Measurements from ENCODE around the gene RNF169.

Gene RNF169

GRCh38 chr11:74707602-74708510 lies 40.8 kb upstream of the RNF169 start:
- no peaks in the 10 kb centered on the region for H3K36me3 ChIP-seq (ENCODE audit: insufficient read depth, low read length)
- no peak overlapping the region for H3K4me2 ChIP-seq (ENCODE audit: insufficient read depth, low read length)
- no peaks in the 10 kb centered on the region for H3K27me3 ChIP-seq (ENCODE audit: insufficient read depth, low read length, poor library complexity)
- ATAC-seq (ENCODE audit: insufficient read depth, low read depth) (no peak), DNase-seq (no peak)
- no peak for TF ChIP-seq EZH2 (IDR thresholded peaks at IDR 0.05; ENCODE audit: borderline replicate concordance, low read depth, low read length, severe bottlenecking)
- no peak for TF ChIP-seq CTCF (IDR thresholded peaks at IDR 0.05; ENCODE audit: borderline replicate concordance, extremely low read depth, low read length, poor library complexity, severe bottlenecking)
- H3K4me3 ChIP-seq (ENCODE audit: low read depth in 1 of 2, low read length in 2 of 2): no peak overlapping the region
- H3K27ac ChIP-seq (ENCODE audit: low read length): no peak overlapping the region
- no peaks in the 10 kb centered on the region for H3K9me3 ChIP-seq (ENCODE audit: insufficient read depth, low read length, severe bottlenecking)
- no peaks in the 10 kb centered on the region for H3K79me2 ChIP-seq (ENCODE audit: insufficient read depth, low read length)
- no peaks in the 10 kb centered on the region for H4K20me1 ChIP-seq (ENCODE audit: insufficient read depth, low read length)
- no peak overlapping the region for H3K9ac ChIP-seq (ENCODE audit: low read depth, low read length)
- H2AFZ ChIP-seq (ENCODE audit: low read depth, low read length): no peak overlapping the region
- H3K4me1 ChIP-seq (ENCODE audit: insufficient read depth, low read length): no peaks in the 10 kb centered on the region

DNA sequence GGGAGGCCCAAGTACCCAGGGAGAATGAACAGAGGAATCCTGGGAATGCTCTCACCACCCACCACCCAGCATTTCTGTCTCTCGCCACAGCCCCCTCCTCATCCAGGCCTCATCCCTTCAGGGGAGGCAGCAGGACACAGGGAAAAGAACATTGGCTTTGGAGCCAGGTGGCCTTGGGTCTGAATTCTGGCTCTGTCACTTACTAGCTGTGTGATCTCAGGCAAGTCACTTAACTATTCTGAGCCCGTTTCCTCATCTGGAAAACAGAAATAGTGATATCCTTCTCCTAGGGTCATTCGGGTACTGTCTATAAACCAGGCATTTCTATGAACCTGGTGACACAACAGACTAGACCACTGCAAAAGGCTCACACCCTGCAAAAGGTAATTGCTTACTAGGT lies 39.5 kb upstream of the RNF169 start:
- H3K9ac ChIP-seq (ENCODE audit: low read depth, low read length): no peak overlapping the region
- H3K4me3 ChIP-seq (ENCODE audit: low read depth in 1 of 2, low read length in 2 of 2): no peak overlapping the region
- DNase-seq (no peak), ATAC-seq (ENCODE audit: insufficient read depth, low read depth) (no peak)
- H3K4me2 ChIP-seq (ENCODE audit: insufficient read depth, low read length): no peak overlapping the region
- TF ChIP-seq CTCF (IDR thresholded peaks at IDR 0.05; ENCODE audit: borderline replicate concordance, extremely low read depth, low read length, poor library complexity, severe bottlenecking) (no peak), EZH2 (IDR thresholded peaks at IDR 0.05; ENCODE audit: borderline replicate concordance, low read depth, low read length, severe bottlenecking) (no peak)
- no peak overlapping the region for H3K27ac ChIP-seq (ENCODE audit: low read length)
- H4K20me1 ChIP-seq (ENCODE audit: insufficient read depth, low read length): no peaks in the 10 kb centered on the region
- no peaks in the 10 kb centered on the region for H3K9me3 ChIP-seq (ENCODE audit: insufficient read depth, low read length, severe bottlenecking)
- no peak overlapping the region for H2AFZ ChIP-seq (ENCODE audit: low read depth, low read length)
- H3K4me1 ChIP-seq (ENCODE audit: insufficient read depth, low read length): no peaks in the 10 kb centered on the region
- H3K36me3 ChIP-seq (ENCODE audit: insufficient read depth, low read length): no peaks in the 10 kb centered on the region
- no peaks in the 10 kb centered on the region for H3K79me2 ChIP-seq (ENCODE audit: insufficient read depth, low read length)
- H3K27me3 ChIP-seq (ENCODE audit: insufficient read depth, low read length, poor library complexity): no peaks in the 10 kb centered on the region

GRCh38 chr11:74710281-74710938 lies 38.2 kb upstream of the RNF169 start:
- no peaks in the 10 kb centered on the region for H3K36me3 ChIP-seq (ENCODE audit: insufficient read depth, low read length)
- H3K4me1 ChIP-seq (ENCODE audit: insufficient read depth, low read length): no peaks in the 10 kb centered on the region
- no peaks in the 10 kb centered on the region for H3K27me3 ChIP-seq (ENCODE audit: insufficient read depth, low read length, poor library complexity)
- ATAC-seq (ENCODE audit: insufficient read depth, low read depth): no peak
- no peak overlapping the region for H2AFZ ChIP-seq (ENCODE audit: low read depth, low read length)
- no peak for DNase-seq
- no peak overlapping the region for H3K9ac ChIP-seq (ENCODE audit: low read depth, low read length)
- no peak overlapping the region for H3K4me2 ChIP-seq (ENCODE audit: insufficient read depth, low read length)
- TF ChIP-seq EZH2 (IDR thresholded peaks at IDR 0.05; ENCODE audit: borderline replicate concordance, low read depth, low read length, severe bottlenecking) (no peak), CTCF (IDR thresholded peaks at IDR 0.05; ENCODE audit: borderline replicate concordance, extremely low read depth, low read length, poor library complexity, severe bottlenecking) (no peak)
- H3K79me2 ChIP-seq (ENCODE audit: insufficient read depth, low read length): no peaks in the 10 kb centered on the region
- no peak overlapping the region for H3K4me3 ChIP-seq (ENCODE audit: low read depth in 1 of 2, low read length in 2 of 2)
- H3K9me3 ChIP-seq (ENCODE audit: insufficient read depth, low read length, severe bottlenecking): no peaks in the 10 kb centered on the region
- H3K27ac ChIP-seq (ENCODE audit: low read length): no peak overlapping the region
- no peaks in the 10 kb centered on the region for H4K20me1 ChIP-seq (ENCODE audit: insufficient read depth, low read length)

All from DND-41 (cell line).